ENCODE data around the gene CAPRIN1. TPM values are rescaled to one million over a fixed set of nuclear protein-coding genes. Genes with fewer than 3 reads are reported as not detected.
"Not testable (repeated sequence)": the region's sequence is repeated elsewhere in the genome, so short reads cannot be mapped to it uniquely, and the experiment has no call there.

CAPRIN1 gene
- total RNA-seq, 1 donor: 225 TPM

- peak; percentile 99 for DNase-seq (ENCODE audit: insufficient read length, low spot score, missing footprints)
- Histone ChIP-seq H3K4me1 (ENCODE audit: insufficient read depth, low read length) (peaks cover 20% of the 10 kb centered on the region), H3K9me3 (ENCODE audit: low read depth, low read length) (no peaks in the 10 kb centered on the region), H2AFZ (ENCODE audit: low read length) (peak overlapping the region; percentile 21), H3K27me3 (ENCODE audit: insufficient read depth, low read length) (no peaks in the 10 kb centered on the region), H4K20me1 (ENCODE audit: insufficient read depth, low read length) (peaks cover 39% of the 10 kb centered on the region), H3K27ac (ENCODE audit: low read depth, low read length) (peak overlapping the region; percentile 77), H3K79me2 (ENCODE audit: insufficient read depth, low read length) (peaks cover 49% of the 10 kb centered on the region), H3K4me2 (ENCODE audit: insufficient read depth, low read length) (peak overlapping the region; percentile 81), H3K4me3 (ENCODE audit: insufficient read depth, low read length) (peak overlapping the region; percentile 91), H3K36me3 (ENCODE audit: insufficient read depth, low read length) (peaks cover 11% of the 10 kb centered on the region)
- no peak for TF ChIP-seq CTCF (IDR thresholded peaks at IDR 0.05; ENCODE audit: extremely low read depth, low read depth, low read length)
Measured at GRCh38 chr11:34052036-34052607, 591 bp downstream of the CAPRIN1 start.

- Histone ChIP-seq H3K9me3 (ENCODE audit: low read depth, low read length) (no peaks in the 10 kb centered on the region), H2AFZ (ENCODE audit: low read length) (peak overlapping the region; percentile 51), H3K27me3 (ENCODE audit: insufficient read depth, low read length) (no peaks in the 10 kb centered on the region), H3K4me3 (ENCODE audit: insufficient read depth, low read length) (peak overlapping the region; percentile 91), H3K27ac (ENCODE audit: low read depth, low read length) (peak overlapping the region; percentile 77), H3K79me2 (ENCODE audit: insufficient read depth, low read length) (peaks cover 55% of the 10 kb centered on the region), H3K4me2 (ENCODE audit: insufficient read depth, low read length) (peak overlapping the region; percentile 81), H3K36me3 (ENCODE audit: insufficient read depth, low read length) (peaks cover 11% of the 10 kb centered on the region), H4K20me1 (ENCODE audit: insufficient read depth, low read length) (peaks cover 45% of the 10 kb centered on the region), H3K4me1 (ENCODE audit: insufficient read depth, low read length) (peaks cover 20% of the 10 kb centered on the region)
- DNase-seq (ENCODE audit: insufficient read length, low spot score, missing footprints): peak; percentile 77
- no peak for TF ChIP-seq CTCF (IDR thresholded peaks at IDR 0.05; ENCODE audit: extremely low read depth, low read depth, low read length)
Measured at GRCh38 chr11:34052608-34053160, 1.2 kb downstream of the CAPRIN1 start.

- peak overlapping the region; percentile 51 for H2AFZ ChIP-seq (ENCODE audit: low read length)
- H3K4me1 ChIP-seq (ENCODE audit: insufficient read depth, low read length): peaks cover 20% of the 10 kb centered on the region
- no peaks in the 10 kb centered on the region for H3K9me3 ChIP-seq (ENCODE audit: low read depth, low read length)
- DNase-seq (ENCODE audit: insufficient read length, low spot score, missing footprints): peak; percentile 95
- peak overlapping the region; percentile 91 for H3K4me3 ChIP-seq (ENCODE audit: insufficient read depth, low read length)
- TF ChIP-seq CTCF (IDR thresholded peaks at IDR 0.05; ENCODE audit: extremely low read depth, low read depth, low read length): no peak
- peak overlapping the region; percentile 77 for H3K27ac ChIP-seq (ENCODE audit: low read depth, low read length)
- H3K4me2 ChIP-seq (ENCODE audit: insufficient read depth, low read length): peak overlapping the region; percentile 81
- no peaks in the 10 kb centered on the region for H3K27me3 ChIP-seq (ENCODE audit: insufficient read depth, low read length)
- peaks cover 45% of the 10 kb centered on the region for H4K20me1 ChIP-seq (ENCODE audit: insufficient read depth, low read length)
- H3K79me2 ChIP-seq (ENCODE audit: insufficient read depth, low read length): peaks cover 60% of the 10 kb centered on the region
- H3K36me3 ChIP-seq (ENCODE audit: insufficient read depth, low read length): peaks cover 11% of the 10 kb centered on the region
Measured at GRCh38 chr11:34053161-34053686, 1.7 kb downstream of the CAPRIN1 start.

- not testable (repeated sequence) for H3K27ac ChIP-seq (ENCODE audit: low read depth, low read length); H3K9me3 ChIP-seq (ENCODE audit: low read depth, low read length); H3K4me3 ChIP-seq (ENCODE audit: insufficient read depth, low read length); DNase-seq (ENCODE audit: insufficient read length, low spot score, missing footprints); H2AFZ ChIP-seq (ENCODE audit: low read length); H3K27me3 ChIP-seq (ENCODE audit: insufficient read depth, low read length)
- peaks cover 13% of the 10 kb centered on the region for H3K36me3 ChIP-seq (ENCODE audit: insufficient read depth, low read length)
- peak overlapping the region; percentile 81 for H3K4me2 ChIP-seq (ENCODE audit: insufficient read depth, low read length)
- peaks cover 56% of the 10 kb centered on the region for H4K20me1 ChIP-seq (ENCODE audit: insufficient read depth, low read length)
- H3K4me1 ChIP-seq (ENCODE audit: insufficient read depth, low read length): peaks cover 20% of the 10 kb centered on the region
- H3K79me2 ChIP-seq (ENCODE audit: insufficient read depth, low read length): peaks cover 72% of the 10 kb centered on the region
Measured at GRCh38 chr11:34054351-34054750, 2.8 kb downstream of the CAPRIN1 start.
